Astrocyte of the spinal cord (primary cell): ENCODE data around the gene CMTM8.

Source experiments
- DNase-seq: peaks from one replicate; pipeline ENCODE4 v3.0.0; 2011; ENCODE audit warnings: low read depth, low spot score
- H3K4me3 ChIP-seq: 2 replicates; pipeline ENCODE4 v1.5.1; 2011; ENCODE audit warnings: low read depth, mild to moderate bottlenecking, low read length, moderate library complexity
- CTCF ChIP-seq: IDR thresholded peaks from 2 replicates; pipeline ENCODE4 v1.5.1; 2012; ENCODE audit warnings: low read depth, mild to moderate bottlenecking, low read length, inconsistent platforms
- in situ Hi-C: cut with HindIII; loops from 2 replicates; pipeline ENCODE4 v1.10.0; 2017; ENCODE audit warnings: low sequenced_read_pairs

Gene CMTM8

DNA sequence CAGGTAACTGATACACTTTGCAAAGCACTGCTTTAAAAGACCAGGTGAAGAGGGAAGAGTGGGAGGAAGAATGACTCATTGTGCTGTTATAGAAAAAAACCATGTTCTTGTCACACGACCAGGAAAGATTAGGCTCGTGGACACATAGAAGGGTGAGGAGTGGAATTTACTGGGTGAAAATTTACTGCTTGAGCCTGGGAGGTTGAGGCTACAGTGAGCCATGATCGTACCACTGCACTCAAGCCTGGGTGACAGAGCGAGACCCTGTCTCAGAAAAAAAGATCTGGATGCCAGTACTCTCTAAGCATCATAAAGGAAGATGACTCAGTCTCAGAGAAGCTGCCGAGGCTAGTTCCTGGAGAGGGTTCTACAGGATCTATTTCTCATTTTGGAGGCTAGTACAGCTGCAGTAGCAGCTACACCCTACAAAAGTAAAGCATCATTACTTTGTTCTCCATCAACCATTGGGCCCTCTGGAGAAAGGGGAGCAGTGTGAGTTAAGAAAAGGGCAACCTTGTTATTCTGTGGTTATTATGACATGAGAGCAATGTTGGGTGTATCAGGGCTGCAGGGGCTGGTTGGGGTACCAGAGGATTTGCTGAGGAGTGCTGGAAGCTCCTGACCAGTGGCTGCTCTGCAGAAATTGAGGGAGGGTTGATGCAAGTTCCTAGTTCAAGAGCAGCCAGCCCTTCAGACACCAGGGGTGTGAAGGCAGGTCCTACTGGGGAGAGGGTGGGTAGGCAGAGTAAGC, 75.4 kb downstream of the CMTM8 start:
- in situ Hi-C loops = no loop called here

GRCh38 chr3:32315441-32315840, 77.0 kb downstream of the CMTM8 start:
- no peak overlapping the region for H3K4me3 ChIP-seq
- no peak for DNase-seq
- TF ChIP-seq CTCF = no peak
- in situ Hi-C loops = no loop called here

More for the DNA sequence above, 75.4 kb downstream of the CMTM8 start:
- no peak overlapping the region for H3K4me3 ChIP-seq
- TF ChIP-seq CTCF = no peak
- DNase-seq = peak; percentile 53

DNA sequence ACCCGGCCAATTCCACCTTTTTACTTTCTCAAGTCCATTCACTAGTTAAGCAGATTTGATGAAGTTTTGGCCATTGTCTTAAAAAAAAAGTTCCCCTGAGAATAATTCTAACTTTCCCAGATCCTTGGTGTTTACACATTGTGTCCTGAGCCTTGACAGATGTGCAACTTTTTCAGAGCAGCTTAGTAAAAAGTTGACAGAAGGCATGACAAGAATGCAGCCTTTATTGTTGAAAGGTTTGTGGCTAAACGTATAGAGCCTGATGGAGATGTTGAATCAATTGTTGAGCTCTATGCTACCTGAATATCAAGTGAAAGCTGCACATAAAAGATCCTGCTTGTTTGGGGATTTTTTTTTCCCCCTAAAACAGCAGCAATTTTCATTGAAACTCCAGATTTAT, 77.8 kb downstream of the CMTM8 start:
- no peak for DNase-seq
- H3K4me3 ChIP-seq = no peak overlapping the region
- in situ Hi-C loops = no loop called here
- no peak for TF ChIP-seq CTCF

DNA sequence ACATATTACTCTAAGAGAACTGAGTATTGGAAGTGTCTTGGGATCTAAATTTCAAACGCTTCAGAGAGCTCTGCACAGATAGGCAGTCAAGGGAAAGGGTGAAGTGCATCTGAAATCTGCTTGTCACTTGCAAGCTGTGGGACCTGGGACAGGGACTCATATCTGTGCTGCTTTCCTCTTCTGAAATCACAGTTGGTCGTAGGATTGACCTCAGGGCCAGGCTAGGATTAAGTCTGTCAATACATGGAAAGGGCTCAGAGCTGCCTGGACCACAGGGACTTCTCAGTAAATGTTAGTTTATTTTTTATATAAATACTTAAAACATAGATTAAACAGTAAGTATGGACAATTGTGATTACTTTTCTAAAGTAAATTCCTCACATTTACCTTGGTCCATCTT, 78.5 kb downstream of the CMTM8 start:
- H3K4me3 ChIP-seq = no peak overlapping the region
- DNase-seq = no peak
- no peak for TF ChIP-seq CTCF
- in situ Hi-C loops = no loop called here

- DNase-seq = no peak
- TF ChIP-seq CTCF = no peak
- in situ Hi-C loops = no loop called here
- H3K4me3 ChIP-seq = no peak overlapping the region
Observed at GRCh38 chr3:32319607-32320006, 81.1 kb downstream of the CMTM8 start.

DNA sequence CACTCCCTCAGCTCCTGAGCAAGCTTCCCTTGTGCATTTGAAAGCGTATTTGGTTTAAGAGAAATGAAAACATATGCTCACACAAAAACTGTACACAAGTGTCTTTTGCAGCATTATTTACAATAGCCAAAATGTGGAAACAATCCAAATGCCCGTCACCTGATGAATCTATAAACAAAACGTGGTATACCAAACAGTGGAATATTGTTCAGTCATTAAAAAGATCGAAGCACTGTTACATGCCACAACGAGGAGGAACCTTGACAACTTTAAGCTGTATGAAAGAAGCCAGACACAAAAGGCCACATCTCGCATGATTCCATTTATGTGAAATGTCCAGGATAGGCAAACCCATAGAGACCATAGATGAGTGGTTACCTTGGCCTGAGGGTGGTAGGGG, 81.6 kb downstream of the CMTM8 start:
- DNase-seq = no peak
- in situ Hi-C loops = no loop called here
- no peak for TF ChIP-seq CTCF
- no peak overlapping the region for H3K4me3 ChIP-seq
